ENCODE results near the gene YARS1.

Gene YARS1

GRCh38 chr1:32830092-32830852, 13.1 kb upstream of the YARS1 start:
- H3K4me3 ChIP-seq (ENCODE audit: low read depth, low read length), result no peak overlapping the region
- no peak for TF ChIP-seq CTCF (IDR thresholded peaks at IDR 0.05; ENCODE audit: low read depth, low read length)

- no peak for TF ChIP-seq CTCF (IDR thresholded peaks at IDR 0.05; ENCODE audit: low read depth, low read length)
- no peak overlapping the region for H3K4me3 ChIP-seq (ENCODE audit: low read depth, low read length)
Observed at GRCh38 chr1:32828341-32828740, 11.2 kb upstream of the YARS1 start.

- no peak for TF ChIP-seq CTCF (IDR thresholded peaks at IDR 0.05; ENCODE audit: low read depth, low read length)
- no peak overlapping the region for H3K4me3 ChIP-seq (ENCODE audit: low read depth, low read length)
Observed at GRCh38 chr1:32825181-32825580, 8.0 kb upstream of the YARS1 start.

- H3K4me3 ChIP-seq (ENCODE audit: low read depth, low read length), result peak overlapping the region; percentile 85
- TF ChIP-seq CTCF (IDR thresholded peaks at IDR 0.05; ENCODE audit: low read depth, low read length), result no peak
Observed at GRCh38 chr1:32818804-32819541, 1.8 kb upstream of the YARS1 start.

- peak overlapping the region; percentile 85 for H3K4me3 ChIP-seq (ENCODE audit: low read depth, low read length)
- TF ChIP-seq CTCF (IDR thresholded peaks at IDR 0.05; ENCODE audit: low read depth, low read length), result no peak
Observed at GRCh38 chr1:32817815-32818786, 943 bp upstream of the YARS1 start.

- H3K4me3 ChIP-seq (ENCODE audit: low read depth, low read length), result peak overlapping the region; percentile 85
- TF ChIP-seq CTCF (IDR thresholded peaks at IDR 0.05; ENCODE audit: low read depth, low read length), result no peak
Observed at GRCh38 chr1:32816676-32817158, 441 bp downstream of the YARS1 start.
